NOMO-1 treated with DMSO at 0.1 percent for 48 hours (cell line): ENCODE measurements around the gene MAP3K8.
A peak's percentile ranks its signal among the peaks of the same experiment; 100 is the strongest.
"Not testable (repeated sequence)": the region's sequence is repeated elsewhere in the genome, so short reads cannot be mapped to it uniquely, and the experiment has no call there.

ENCODE experiments used
- DNase-seq: peaks from one replicate; lab custom pipeline; 2025; ENCODE audit not compliant: unreplicated experiment; lab: John Stamatoyannopoulos, UW

Gene MAP3K8

GRCh38 chr10:30447125-30447799, 13.3 kb downstream of the MAP3K8 start:
- DNase-seq, result peak; percentile 67

GRCh38 chr10:30448092-30448491, 14.1 kb downstream of the MAP3K8 start:
- no peak for DNase-seq

- DNase-seq, result no peak
Observed at GRCh38 chr10:30453764-30454527, 20.0 kb downstream of the MAP3K8 start.

GRCh38 chr10:30454744-30455510, 20.9 kb downstream of the MAP3K8 start:
- DNase-seq, result no peak

GRCh38 chr10:30455816-30456215, 21.8 kb downstream of the MAP3K8 start:
- no peak for DNase-seq

- peak; percentile 80 for DNase-seq
Observed at GRCh38 chr10:30456266-30456665, 22.3 kb downstream of the MAP3K8 start.

GRCh38 chr10:30459283-30459682, 25.3 kb downstream of the MAP3K8 start:
- peak; percentile 96 for DNase-seq

- DNase-seq, result no peak
Observed at GRCh38 chr10:30460121-30460520, 26.1 kb downstream of the MAP3K8 start.

- no peak for DNase-seq
Observed at GRCh38 chr10:30462513-30462912, 28.5 kb downstream of the MAP3K8 start.

- DNase-seq, result no peak
Observed at GRCh38 chr10:30463944-30464451, 30.0 kb downstream of the MAP3K8 start.

GRCh38 chr10:30464675-30465074, 30.7 kb downstream of the MAP3K8 start:
- DNase-seq, result no peak

- no peak for DNase-seq
Observed at GRCh38 chr10:30466445-30466844, 32.5 kb downstream of the MAP3K8 start.

- peak; percentile 86 for DNase-seq
Observed at GRCh38 chr10:30467651-30468338, 33.8 kb downstream of the MAP3K8 start.

GRCh38 chr10:30472414-30473155, 38.6 kb downstream of the MAP3K8 start:
- no peak for DNase-seq

- DNase-seq, result not testable (repeated sequence)
Observed at GRCh38 chr10:30475515-30475914, 41.5 kb downstream of the MAP3K8 start.

- DNase-seq, result no peak
Observed at GRCh38 chr10:30476511-30477155, 42.6 kb downstream of the MAP3K8 start.

GRCh38 chr10:30479513-30479912, 45.5 kb downstream of the MAP3K8 start:
- DNase-seq, result not testable (repeated sequence)

- no peak for DNase-seq
Observed at GRCh38 chr10:30481603-30482002, 47.6 kb downstream of the MAP3K8 start.

GRCh38 chr10:30488316-30488715, 54.3 kb downstream of the MAP3K8 start:
- DNase-seq, result peak; percentile 96

- DNase-seq, result no peak
Observed at GRCh38 chr10:30489346-30489745, 55.4 kb downstream of the MAP3K8 start.
